Measurements from ENCODE around the gene DIRAS1. TPM values are rescaled to one million over a fixed set of nuclear protein-coding genes. Genes with fewer than 3 reads are reported as not detected.
"Not testable (repeated sequence)": the region's sequence is repeated elsewhere in the genome, so short reads cannot be mapped to it uniquely, and the experiment has no call there.

The DIRAS1 gene
- total and polyA plus RNA-seq, 5 donors from 2014 or later: not detected

DNA sequence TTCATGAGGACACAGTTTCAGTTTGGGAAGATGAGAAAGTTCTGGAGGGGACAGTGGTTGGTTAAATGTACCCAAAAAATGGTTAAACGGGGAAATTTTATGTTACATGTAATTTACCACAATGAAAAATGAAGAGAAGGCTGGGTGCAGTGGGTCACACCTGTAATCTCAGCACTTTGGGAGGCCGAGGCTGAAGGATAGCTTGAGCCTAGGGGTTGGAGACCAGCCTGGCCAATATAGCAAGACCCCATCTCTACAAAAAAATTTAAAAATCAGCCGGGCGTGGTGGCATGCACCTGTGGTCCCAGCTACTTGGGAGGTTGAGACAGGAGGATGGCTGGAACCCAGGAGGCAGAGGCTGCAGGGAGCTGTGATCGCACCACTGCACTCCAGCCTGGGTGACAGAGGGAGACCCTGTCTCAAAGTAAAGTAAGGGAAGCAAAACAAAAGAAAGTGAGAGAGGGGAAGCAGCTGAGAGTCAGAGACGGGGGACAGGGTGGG lies 35.9 kb downstream of the DIRAS1 start:
- Histone ChIP-seq H3K9me3 (ENCODE audit: control insufficient read depth in 2 of 2, low read length in 2 of 2) (no peaks in the 10 kb centered on the region), H3K27me3 (ENCODE audit: control insufficient read depth, insufficient read depth, low read length) (no peaks in the 10 kb centered on the region), H3K27ac (ENCODE audit: insufficient read depth, low read length, poor library complexity, severe bottlenecking) (no peak overlapping the region), H3K4me1 (ENCODE audit: control insufficient read depth, insufficient read depth, low read length, poor library complexity, severe bottlenecking) (no peaks in the 10 kb centered on the region), H3K36me3 (ENCODE audit: control insufficient read depth, insufficient read depth, low read length) (no peaks in the 10 kb centered on the region), H3K4me3 (ENCODE audit: low read depth, low read length) (no peak overlapping the region)
- H3K27me3 Mint-ChIP-seq: no peaks in the 10 kb centered on the region
- H3K27ac Mint-ChIP-seq: peak overlapping the region in 1 of 3 donors; percentile 48
- no peaks in the 10 kb centered on the region for H3K9me3 Mint-ChIP-seq
- peaks cover 2% of the 10 kb centered on the region for H3K36me3 Mint-ChIP-seq
- H3K4me1 Mint-ChIP-seq: no peaks in the 10 kb centered on the region
- ATAC-seq (ENCODE audit: low read depth in 2 of 2) (no peak), DNase-seq (no peak)
- no peak overlapping the region for H3K4me3 Mint-ChIP-seq

DNA sequence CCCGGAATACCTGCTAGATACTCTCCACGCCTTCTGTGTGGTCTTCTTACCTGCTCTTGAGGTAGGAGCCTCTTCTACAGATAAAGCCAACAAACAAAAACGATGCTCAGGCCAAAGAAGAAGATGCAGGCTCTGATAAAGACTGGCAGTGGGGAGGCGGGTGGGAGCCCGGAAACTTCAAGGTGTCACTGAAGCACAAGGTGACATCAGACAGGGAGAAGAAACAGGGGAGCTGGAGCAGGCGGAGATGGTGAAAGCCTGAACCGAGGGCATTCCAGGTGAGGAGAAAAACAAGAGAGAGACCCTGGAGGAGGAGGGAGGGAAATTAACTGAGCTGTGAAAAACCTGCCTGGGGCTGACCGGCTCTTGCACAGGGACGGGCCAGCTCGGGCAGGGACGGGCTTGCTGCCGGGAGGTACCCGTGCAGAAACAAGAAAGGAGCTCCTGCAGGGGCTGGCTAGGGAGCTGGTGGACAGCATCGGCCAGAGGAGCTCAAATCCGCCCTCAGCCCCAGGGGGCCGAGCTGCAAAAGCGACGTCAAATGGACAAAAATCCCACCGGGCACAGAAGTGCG lies 37.7 kb downstream of the DIRAS1 start:
- DNase-seq: no peak
- H3K9me3 ChIP-seq (ENCODE audit: control insufficient read depth in 2 of 2, low read length in 2 of 2): no peaks in the 10 kb centered on the region

DNA sequence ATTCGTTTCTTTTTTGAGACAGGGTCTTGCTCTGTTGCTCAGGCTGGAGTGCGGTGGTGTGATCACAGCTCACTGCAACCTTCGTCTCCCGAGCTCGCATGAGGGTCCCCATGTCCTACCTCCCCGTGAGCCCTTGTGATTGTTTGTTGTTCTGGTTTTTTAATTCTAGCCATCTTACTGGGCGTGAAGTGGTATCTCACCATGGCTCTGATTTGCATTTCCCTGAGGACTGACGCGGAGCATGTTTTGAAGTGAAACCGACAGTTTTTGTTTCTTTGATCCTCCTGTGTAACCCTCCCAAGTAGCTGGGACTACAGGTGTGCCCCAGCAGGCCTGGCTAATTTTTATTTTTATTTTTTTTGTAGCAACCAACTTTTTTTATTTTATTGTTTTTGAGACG lies 40.4 kb downstream of the DIRAS1 start:
- Histone ChIP-seq H3K4me3 (ENCODE audit: low read depth, low read length) (no peak overlapping the region), H3K9me3 (ENCODE audit: control insufficient read depth in 2 of 2, low read length in 2 of 2) (no peaks in the 10 kb centered on the region), H3K27me3 (ENCODE audit: control insufficient read depth, insufficient read depth, low read length) (no peaks in the 10 kb centered on the region), H3K4me1 (ENCODE audit: control insufficient read depth, insufficient read depth, low read length, poor library complexity, severe bottlenecking) (no peaks in the 10 kb centered on the region), H3K36me3 (ENCODE audit: control insufficient read depth, insufficient read depth, low read length) (no peaks in the 10 kb centered on the region), H3K27ac (ENCODE audit: insufficient read depth, low read length, poor library complexity, severe bottlenecking) (no peak overlapping the region)
- Mint-ChIP-seq H3K4me3 (peak overlapping the region in 1 of 4 donors; percentile 38), H3K4me1 (no peaks in the 10 kb centered on the region), H3K27me3 (no peaks in the 10 kb centered on the region), H3K9me3 (peaks cover 0 to 1% (median 0%) of the 10 kb centered on the region in 7 donors), H3K27ac (no peak overlapping the region), H3K36me3 (peaks cover 3% of the 10 kb centered on the region)
- no peak for DNase-seq
- ATAC-seq (ENCODE audit: low read depth in 2 of 2): peak in 1 of 2 donors; percentile 19

More for the DNA sequence above, 37.7 kb downstream of the DIRAS1 start:
- Mint-ChIP-seq H3K4me3 (peak overlapping the region in 1 of 4 donors; percentile 84), H3K27me3 (no peaks in the 10 kb centered on the region), H3K9me3 (peaks cover 0 to 1% (median 0%) of the 10 kb centered on the region in 7 donors), H3K36me3 (peaks cover 5% of the 10 kb centered on the region), H3K27ac (no peak overlapping the region), H3K4me1 (no peaks in the 10 kb centered on the region)
- H3K27me3 ChIP-seq (ENCODE audit: control insufficient read depth, insufficient read depth, low read length): no peaks in the 10 kb centered on the region
- no peak overlapping the region for H3K4me3 ChIP-seq (ENCODE audit: low read depth, low read length)
- ATAC-seq (ENCODE audit: low read depth in 2 of 2): no peak
- no peak overlapping the region for H3K27ac ChIP-seq (ENCODE audit: insufficient read depth, low read length, poor library complexity, severe bottlenecking)
- no peaks in the 10 kb centered on the region for H3K36me3 ChIP-seq (ENCODE audit: control insufficient read depth, insufficient read depth, low read length)
- H3K4me1 ChIP-seq (ENCODE audit: control insufficient read depth, insufficient read depth, low read length, poor library complexity, severe bottlenecking): no peaks in the 10 kb centered on the region

DNA sequence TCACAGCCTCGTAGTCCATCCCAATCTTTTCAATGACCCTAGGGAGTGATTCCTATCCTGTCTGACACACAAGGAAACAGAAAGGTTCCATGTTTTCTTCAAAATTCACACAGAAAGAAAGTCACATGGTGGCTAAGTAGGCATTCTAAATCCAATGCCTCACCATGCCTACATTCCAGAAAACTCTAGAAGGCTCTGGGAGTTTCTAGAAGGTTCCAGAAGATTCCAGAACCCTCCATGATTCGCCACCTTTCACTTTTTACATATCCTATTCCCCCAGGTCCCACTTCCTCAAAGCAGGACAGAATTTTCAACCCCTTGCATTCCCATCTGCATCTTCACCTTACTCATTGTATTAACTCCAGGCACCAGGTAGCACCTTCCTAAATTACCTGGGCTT lies 41.7 kb downstream of the DIRAS1 start:
- Mint-ChIP-seq H3K9me3 (peaks cover 0 to 1% (median 0%) of the 10 kb centered on the region in 7 donors), H3K4me1 (no peaks in the 10 kb centered on the region), H3K4me3 (no peak overlapping the region), H3K27me3 (no peaks in the 10 kb centered on the region), H3K36me3 (peaks cover 3% of the 10 kb centered on the region), H3K27ac (peak overlapping the region in 1 of 3 donors; percentile 57)
- no peak overlapping the region for H3K27ac ChIP-seq (ENCODE audit: insufficient read depth, low read length, poor library complexity, severe bottlenecking)
- H3K27me3 ChIP-seq (ENCODE audit: control insufficient read depth, insufficient read depth, low read length): no peaks in the 10 kb centered on the region
- H3K9me3 ChIP-seq (ENCODE audit: control insufficient read depth in 2 of 2, low read length in 2 of 2): no peaks in the 10 kb centered on the region
- no peaks in the 10 kb centered on the region for H3K36me3 ChIP-seq (ENCODE audit: control insufficient read depth, insufficient read depth, low read length)
- no peak overlapping the region for H3K4me3 ChIP-seq (ENCODE audit: low read depth, low read length)
- DNase-seq (no peak), ATAC-seq (ENCODE audit: low read depth in 2 of 2) (no peak)
- H3K4me1 ChIP-seq (ENCODE audit: control insufficient read depth, insufficient read depth, low read length, poor library complexity, severe bottlenecking): no peaks in the 10 kb centered on the region

DNA sequence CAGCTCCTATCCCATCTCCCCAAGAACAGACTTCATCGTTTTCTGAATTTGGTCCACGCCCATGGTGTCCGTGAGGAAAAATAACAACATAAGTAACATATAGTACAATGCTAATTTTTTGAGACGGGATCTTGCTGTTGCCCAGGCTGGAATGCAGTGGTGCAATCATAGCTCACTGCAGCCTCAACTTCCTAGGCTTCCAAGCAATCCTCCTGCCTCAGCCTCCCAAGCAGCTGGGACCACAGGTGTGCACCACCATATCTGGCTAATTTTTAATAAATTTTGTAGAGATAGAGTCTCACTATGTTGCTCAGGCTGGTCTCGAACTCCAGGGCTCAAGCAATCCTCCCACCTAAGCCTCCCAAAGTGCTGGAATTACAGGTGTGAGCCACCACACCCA lies 42.2 kb downstream of the DIRAS1 start:
- H3K36me3 ChIP-seq (ENCODE audit: control insufficient read depth, insufficient read depth, low read length); H3K36me3 Mint-ChIP-seq; H3K4me1 ChIP-seq (ENCODE audit: control insufficient read depth, insufficient read depth, low read length, poor library complexity, severe bottlenecking); H3K4me3 Mint-ChIP-seq; DNase-seq; H3K27me3 Mint-ChIP-seq; ATAC-seq (ENCODE audit: low read depth in 2 of 2); H3K27ac Mint-ChIP-seq; H3K4me1 Mint-ChIP-seq; H3K27me3 ChIP-seq (ENCODE audit: control insufficient read depth, insufficient read depth, low read length); H3K9me3 ChIP-seq (ENCODE audit: control insufficient read depth in 2 of 2, low read length in 2 of 2); H3K4me3 ChIP-seq (ENCODE audit: low read depth, low read length); H3K9me3 Mint-ChIP-seq; H3K27ac ChIP-seq (ENCODE audit: insufficient read depth, low read length, poor library complexity, severe bottlenecking): not testable (repeated sequence)

DNA sequence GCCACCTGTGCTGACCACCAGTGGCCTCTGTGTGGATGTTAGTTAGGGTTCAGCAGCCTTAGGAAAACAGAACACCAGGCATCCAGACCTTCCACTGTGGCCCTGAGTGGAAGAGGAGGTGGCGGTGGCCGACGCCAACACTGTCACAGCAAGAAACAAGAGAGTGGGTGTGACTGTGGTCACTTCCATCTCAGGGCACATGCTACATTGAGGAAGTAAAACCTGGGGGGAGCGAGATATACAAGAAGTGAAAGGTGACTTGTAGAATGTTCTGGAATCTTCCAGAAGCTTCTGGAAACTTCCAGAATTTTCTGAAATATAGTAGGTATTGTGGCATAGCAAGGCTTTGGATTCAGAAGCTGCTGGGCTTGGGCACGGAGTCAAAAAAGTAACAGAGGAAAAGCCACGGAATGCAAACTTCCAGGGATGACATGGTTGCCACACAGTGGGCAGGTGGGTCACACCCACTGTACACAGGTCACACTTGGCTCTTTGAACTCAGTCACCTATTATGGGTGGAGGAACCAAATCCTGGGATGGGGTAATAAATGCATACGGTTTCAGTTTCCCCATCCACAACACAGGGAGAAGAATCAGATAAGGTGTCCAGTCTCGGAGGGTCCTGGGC lies 43.0 kb downstream of the DIRAS1 start:
- no peaks in the 10 kb centered on the region for H3K27me3 Mint-ChIP-seq
- ATAC-seq (ENCODE audit: low read depth in 2 of 2) (peak in 1 of 2 donors; percentile 23), DNase-seq (no peak)
- H3K27ac Mint-ChIP-seq: peak overlapping the region in 1 of 3 donors; percentile 57
- Histone ChIP-seq H3K4me1 (ENCODE audit: control insufficient read depth, insufficient read depth, low read length, poor library complexity, severe bottlenecking) (no peaks in the 10 kb centered on the region), H3K27me3 (ENCODE audit: control insufficient read depth, insufficient read depth, low read length) (no peaks in the 10 kb centered on the region), H3K36me3 (ENCODE audit: control insufficient read depth, insufficient read depth, low read length) (no peaks in the 10 kb centered on the region), H3K9me3 (ENCODE audit: control insufficient read depth in 2 of 2, low read length in 2 of 2) (no peaks in the 10 kb centered on the region), H3K4me3 (ENCODE audit: low read depth, low read length) (no peak overlapping the region), H3K27ac (ENCODE audit: insufficient read depth, low read length, poor library complexity, severe bottlenecking) (no peak overlapping the region)
- no peak overlapping the region for H3K4me3 Mint-ChIP-seq
- H3K9me3 Mint-ChIP-seq: peaks cover 0 to 1% (median 0%) of the 10 kb centered on the region in 7 donors
- H3K36me3 Mint-ChIP-seq: peaks cover 3% of the 10 kb centered on the region
- no peaks in the 10 kb centered on the region for H3K4me1 Mint-ChIP-seq

DNA sequence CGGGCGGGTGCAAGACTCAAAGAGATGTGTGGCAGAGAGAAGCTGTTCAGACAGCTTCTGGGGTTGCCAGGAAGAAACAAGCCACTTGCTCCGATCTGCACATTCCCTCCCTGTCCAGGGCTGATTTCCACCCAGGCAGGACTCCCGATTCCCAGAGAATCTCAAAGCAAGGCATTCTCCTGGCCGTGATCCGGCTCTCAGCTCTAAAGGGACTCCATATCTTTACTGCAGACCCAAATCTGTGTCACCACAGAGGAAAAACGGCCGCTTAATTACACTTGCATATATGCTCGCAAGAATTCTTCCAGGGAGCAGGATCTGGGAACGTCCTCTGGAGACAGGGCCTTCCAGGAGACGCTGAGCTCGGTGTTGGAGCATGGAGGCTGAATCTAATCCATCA lies 44.3 kb downstream of the DIRAS1 start:
- H3K36me3 Mint-ChIP-seq: peaks cover 3% of the 10 kb centered on the region
- H3K27me3 Mint-ChIP-seq: no peaks in the 10 kb centered on the region
- no peaks in the 10 kb centered on the region for H3K36me3 ChIP-seq (ENCODE audit: control insufficient read depth, insufficient read depth, low read length)
- H3K4me3 ChIP-seq (ENCODE audit: low read depth, low read length): no peak overlapping the region
- DNase-seq (no peak), ATAC-seq (ENCODE audit: low read depth in 2 of 2) (no peak)
- H3K27ac Mint-ChIP-seq: no peak overlapping the region
- no peaks in the 10 kb centered on the region for H3K4me1 Mint-ChIP-seq
- H3K9me3 Mint-ChIP-seq: peaks cover 0 to 1% (median 0%) of the 10 kb centered on the region in 7 donors
- no peaks in the 10 kb centered on the region for H3K27me3 ChIP-seq (ENCODE audit: control insufficient read depth, insufficient read depth, low read length)
- no peak overlapping the region for H3K4me3 Mint-ChIP-seq
- H3K4me1 ChIP-seq (ENCODE audit: control insufficient read depth, insufficient read depth, low read length, poor library complexity, severe bottlenecking): no peaks in the 10 kb centered on the region
- no peaks in the 10 kb centered on the region for H3K9me3 ChIP-seq (ENCODE audit: control insufficient read depth in 2 of 2, low read length in 2 of 2)
- no peak overlapping the region for H3K27ac ChIP-seq (ENCODE audit: insufficient read depth, low read length, poor library complexity, severe bottlenecking)

DNA sequence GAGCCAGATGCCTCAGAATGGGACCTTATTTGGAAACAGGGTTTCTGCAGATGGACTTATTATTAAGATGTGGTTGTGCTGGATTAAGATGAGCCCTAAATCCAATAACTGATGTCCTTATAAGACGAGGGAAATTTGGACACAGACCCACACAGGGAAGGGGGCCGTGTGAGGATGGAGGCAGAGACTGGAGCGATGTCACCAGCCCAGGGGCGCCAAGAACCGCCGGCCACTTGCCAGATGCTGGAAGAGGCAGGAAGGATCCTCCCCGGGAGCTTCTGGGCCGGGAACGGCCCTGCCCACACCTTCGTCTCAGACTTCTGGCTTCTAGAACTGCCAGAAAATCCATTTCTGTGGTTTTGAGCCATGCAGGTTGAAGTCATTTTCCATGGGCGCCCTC lies 45.3 kb downstream of the DIRAS1 start:
- Histone ChIP-seq H3K4me1 (ENCODE audit: control insufficient read depth, insufficient read depth, low read length, poor library complexity, severe bottlenecking) (no peaks in the 10 kb centered on the region), H3K9me3 (ENCODE audit: control insufficient read depth in 2 of 2, low read length in 2 of 2) (no peaks in the 10 kb centered on the region), H3K27ac (ENCODE audit: insufficient read depth, low read length, poor library complexity, severe bottlenecking) (no peak overlapping the region), H3K27me3 (ENCODE audit: control insufficient read depth, insufficient read depth, low read length) (no peaks in the 10 kb centered on the region), H3K4me3 (ENCODE audit: low read depth, low read length) (no peak overlapping the region), H3K36me3 (ENCODE audit: control insufficient read depth, insufficient read depth, low read length) (no peaks in the 10 kb centered on the region)
- Mint-ChIP-seq H3K4me1 (no peaks in the 10 kb centered on the region), H3K27ac (no peak overlapping the region), H3K36me3 (peaks cover 3% of the 10 kb centered on the region), H3K9me3 (peaks cover 0 to 1% (median 0%) of the 10 kb centered on the region in 7 donors), H3K4me3 (no peak overlapping the region), H3K27me3 (no peaks in the 10 kb centered on the region)
- no peak for ATAC-seq (ENCODE audit: low read depth in 2 of 2)
- DNase-seq: no peak
